DND-41 (cell line): Measurements from ENCODE around the gene SRGAP3.
A peak's percentile ranks its signal among the peaks of the same experiment; 100 is the strongest.

ENCODE experiments used
- ATAC-seq: fragments of 200-7000 bp; cut with Tn5 transposase; 3 replicates; pipeline ENCODE4 v1.9.1; 2021; ENCODE audit warnings: low read depth; ENCODE audit not compliant: insufficient read depth
- DNase-seq: peaks from one replicate; pipeline ENCODE4 v3.0.0-alpha.2; 2020
- H2AFZ ChIP-seq: 2 replicates; pipeline ENCODE4 v1.6.0; 2012; ENCODE audit warnings: low read depth, low read length
- H3K27ac ChIP-seq: 2 replicates; pipeline ENCODE4 v1.5.1; 2012; ENCODE audit warnings: low read length, inconsistent platforms
- H3K27me3 ChIP-seq: fragments of 200-600 bp; sonication (generic); 2 replicates; pipeline ENCODE4 v1.6.0; 2012; ENCODE audit warnings: low read length, mild to moderate bottlenecking, inconsistent platforms; ENCODE audit not compliant: insufficient read depth, poor library complexity
- H3K36me3 ChIP-seq: 2 replicates; pipeline ENCODE4 v1.5.1; 2012; ENCODE audit warnings: low read length, inconsistent platforms; ENCODE audit not compliant: insufficient read depth
- H3K4me1 ChIP-seq: 2 replicates; pipeline ENCODE4 v1.5.1; 2012; ENCODE audit warnings: mild to moderate bottlenecking, low read length; ENCODE audit not compliant: insufficient read depth
- H3K4me2 ChIP-seq: 2 replicates; pipeline ENCODE4 v1.6.0; 2012; ENCODE audit warnings: mild to moderate bottlenecking, moderate library complexity, low read length, inconsistent platforms; ENCODE audit not compliant: insufficient read depth
- H3K4me3 ChIP-seq, 2 experiments: fragments of 200-600 bp in 1 of 2; shearing (Covaris generic) in 1 of 2; 2 replicates each; pipeline ENCODE4 v1.5.1; 2012 to 2016; ENCODE audit warnings: inconsistent platforms in 2 of 2, low read length in 2 of 2, mild to moderate bottlenecking in 2 of 2, low read depth in 1 of 2, moderate library complexity in 1 of 2
- H3K79me2 ChIP-seq: 2 replicates; pipeline ENCODE4 v1.6.0; 2012; ENCODE audit warnings: low read length, inconsistent platforms; ENCODE audit not compliant: insufficient read depth
- H3K9ac ChIP-seq: 2 replicates; pipeline ENCODE4 v1.6.0; 2012; ENCODE audit warnings: low read depth, mild to moderate bottlenecking, inconsistent platforms, low read length, moderate library complexity
- H3K9me3 ChIP-seq: 2 replicates; pipeline ENCODE4 v1.5.1; 2012; ENCODE audit warnings: low read length, moderate library complexity, mild to moderate bottlenecking, inconsistent platforms; ENCODE audit not compliant: insufficient read depth, severe bottlenecking
- H4K20me1 ChIP-seq: 2 replicates; pipeline ENCODE4 v1.6.0; 2012; ENCODE audit warnings: low read length; ENCODE audit not compliant: insufficient read depth
- EZH2 ChIP-seq: IDR thresholded peaks from 3 replicates; pipeline ENCODE4 v1.6.1; 2012; ENCODE audit warnings: borderline replicate concordance, low read depth, mild to moderate bottlenecking, moderate library complexity, low read length, inconsistent platforms; ENCODE audit not compliant: severe bottlenecking
- TF ChIP-seq, protein P1 (sequence below): IDR thresholded peaks from 2 replicates; pipeline ENCODE4 v1.5.1; 2012; ENCODE audit warnings: borderline replicate concordance, low read length, moderate library complexity, mild to moderate bottlenecking; ENCODE audit not compliant: poor library complexity, severe bottlenecking; ENCODE audit errors: extremely low read depth

Gene SRGAP3

DNA sequence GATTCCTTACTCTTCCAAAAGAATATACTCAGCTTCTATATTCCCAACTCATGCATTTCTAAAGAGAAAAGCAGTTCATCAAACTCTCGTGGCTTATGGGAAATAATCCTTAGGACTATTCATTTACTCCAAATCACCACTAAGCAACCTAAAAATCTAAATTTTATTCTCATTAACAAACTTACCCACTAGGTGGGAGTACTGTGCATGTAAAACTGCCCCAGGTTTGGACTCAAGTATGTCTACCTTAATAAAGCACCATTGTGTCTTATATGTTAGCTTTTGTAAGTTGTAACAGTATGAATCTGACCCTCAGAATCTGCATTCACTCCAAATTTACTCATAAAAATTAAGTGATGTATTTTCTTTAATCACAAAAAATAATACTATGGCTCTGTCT is 311.4 kb downstream of the SRGAP3 start:
- H3K9ac ChIP-seq, result no peak overlapping the region
- no peak for DNase-seq
- ATAC-seq, result peak; percentile 64; the same call in 2 of the 3 replicates
- no peak overlapping the region for H2AFZ ChIP-seq
- H3K27me3 ChIP-seq, result no peaks in the 10 kb centered on the region
- peaks cover 85% of the 10 kb centered on the region for H3K36me3 ChIP-seq
- TF ChIP-seq EZH2, result no peak
- TF ChIP-seq, protein P1, sequence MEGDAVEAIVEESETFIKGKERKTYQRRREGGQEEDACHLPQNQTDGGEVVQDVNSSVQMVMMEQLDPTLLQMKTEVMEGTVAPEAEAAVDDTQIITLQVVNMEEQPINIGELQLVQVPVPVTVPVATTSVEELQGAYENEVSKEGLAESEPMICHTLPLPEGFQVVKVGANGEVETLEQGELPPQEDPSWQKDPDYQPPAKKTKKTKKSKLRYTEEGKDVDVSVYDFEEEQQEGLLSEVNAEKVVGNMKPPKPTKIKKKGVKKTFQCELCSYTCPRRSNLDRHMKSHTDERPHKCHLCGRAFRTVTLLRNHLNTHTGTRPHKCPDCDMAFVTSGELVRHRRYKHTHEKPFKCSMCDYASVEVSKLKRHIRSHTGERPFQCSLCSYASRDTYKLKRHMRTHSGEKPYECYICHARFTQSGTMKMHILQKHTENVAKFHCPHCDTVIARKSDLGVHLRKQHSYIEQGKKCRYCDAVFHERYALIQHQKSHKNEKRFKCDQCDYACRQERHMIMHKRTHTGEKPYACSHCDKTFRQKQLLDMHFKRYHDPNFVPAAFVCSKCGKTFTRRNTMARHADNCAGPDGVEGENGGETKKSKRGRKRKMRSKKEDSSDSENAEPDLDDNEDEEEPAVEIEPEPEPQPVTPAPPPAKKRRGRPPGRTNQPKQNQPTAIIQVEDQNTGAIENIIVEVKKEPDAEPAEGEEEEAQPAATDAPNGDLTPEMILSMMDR, result peak; percentile 38
- H3K79me2 ChIP-seq, result peaks cover 4% of the 10 kb centered on the region
- no peak overlapping the region for H3K4me3 ChIP-seq
- no peak overlapping the region for H3K4me2 ChIP-seq
- no peaks in the 10 kb centered on the region for H3K9me3 ChIP-seq
- H3K27ac ChIP-seq, result no peak overlapping the region
- no peaks in the 10 kb centered on the region for H4K20me1 ChIP-seq
- H3K4me1 ChIP-seq, result no peaks in the 10 kb centered on the region

DNA sequence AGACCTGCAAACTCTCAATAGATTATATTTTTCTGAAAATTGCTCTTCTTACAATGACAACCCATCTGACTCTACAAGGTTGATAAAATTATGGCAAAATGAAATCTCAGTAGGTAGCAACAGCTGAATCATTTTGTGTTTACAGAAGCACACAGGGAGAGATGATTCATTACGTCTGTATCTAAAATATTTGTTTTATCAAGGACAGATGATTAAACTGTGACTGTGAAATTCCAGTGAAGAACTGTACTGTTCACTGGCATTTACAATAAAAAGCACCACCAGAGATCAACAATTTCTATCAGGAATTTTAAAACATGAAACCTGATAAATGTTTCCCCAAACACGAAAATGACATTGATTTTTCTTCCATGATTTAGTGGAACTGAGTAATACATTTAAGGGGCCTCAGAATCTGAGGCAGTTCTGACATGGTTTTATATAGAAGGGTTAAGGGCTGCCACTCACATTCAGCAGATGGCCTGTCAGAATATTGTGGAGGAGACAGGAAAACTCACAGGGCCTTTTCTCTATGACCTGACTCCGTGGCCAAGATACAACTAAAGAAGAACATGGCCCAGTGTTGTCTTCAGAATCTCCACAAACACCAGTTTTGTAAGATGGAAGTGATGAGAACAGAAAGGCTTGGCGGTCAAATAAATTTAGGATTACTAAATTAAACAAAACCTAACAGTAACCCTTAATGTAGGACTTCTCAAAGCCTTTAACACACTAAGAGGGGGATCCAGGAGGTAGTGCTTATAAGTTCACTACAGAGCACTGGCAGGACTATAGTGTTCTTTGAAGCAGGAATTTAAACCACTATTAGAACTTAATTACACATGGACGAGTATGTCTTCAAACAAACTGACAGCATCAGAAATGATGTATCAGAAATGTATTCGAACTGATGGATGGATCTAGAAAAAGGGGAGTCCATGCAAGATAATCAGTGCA is 312.1 kb downstream of the SRGAP3 start:
- Histone ChIP-seq H3K4me2 (no peak overlapping the region), H3K79me2 (no peaks in the 10 kb centered on the region), H3K27me3 (no peaks in the 10 kb centered on the region), H3K4me3 (no peak overlapping the region), H2AFZ (no peak overlapping the region), H3K27ac (no peak overlapping the region), H3K4me1 (no peaks in the 10 kb centered on the region), H3K9me3 (no peaks in the 10 kb centered on the region), H3K36me3 (peaks cover 82% of the 10 kb centered on the region), H4K20me1 (no peaks in the 10 kb centered on the region), H3K9ac (no peak overlapping the region)
- no peak for TF ChIP-seq EZH2
- TF ChIP-seq, protein P1, result no peak
- DNase-seq (no peak), ATAC-seq (no peak)

DNA sequence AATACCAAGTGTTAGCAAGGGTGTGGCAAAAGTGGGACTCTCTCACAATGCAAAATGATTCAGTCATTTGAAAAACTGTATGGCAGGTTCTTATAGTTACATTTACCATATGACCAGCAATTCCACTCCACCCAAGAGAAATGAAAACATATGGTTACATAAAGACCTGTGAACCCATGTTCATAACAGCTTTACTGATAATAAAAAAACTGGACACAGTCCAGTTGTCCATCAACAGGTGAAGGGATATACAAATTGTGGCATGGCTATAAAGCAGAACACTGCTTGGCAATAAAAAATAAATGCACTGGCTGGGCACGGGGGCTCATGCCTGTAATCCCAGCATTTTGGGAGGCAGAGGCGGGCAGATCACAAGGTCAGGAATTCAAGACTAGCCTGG is 316.9 kb downstream of the SRGAP3 start:
- no peaks in the 10 kb centered on the region for H3K9me3 ChIP-seq
- no peak overlapping the region for H3K27ac ChIP-seq
- no peak for DNase-seq
- no peak overlapping the region for H3K4me3 ChIP-seq
- no peaks in the 10 kb centered on the region for H3K4me1 ChIP-seq
- no peak overlapping the region for H3K4me2 ChIP-seq
- no peaks in the 10 kb centered on the region; the same call in 1 of the 2 replicates for H3K79me2 ChIP-seq
- H3K36me3 ChIP-seq, result peaks cover 54% of the 10 kb centered on the region
- H2AFZ ChIP-seq, result no peak overlapping the region
- H3K27me3 ChIP-seq, result no peaks in the 10 kb centered on the region
- H3K9ac ChIP-seq, result no peak overlapping the region
- TF ChIP-seq EZH2, result no peak
- TF ChIP-seq, protein P1, result no peak
- ATAC-seq, result no peak
- H4K20me1 ChIP-seq, result no peaks in the 10 kb centered on the region
